ENCODE data around the gene ZNRF3.

- no peak for TF ChIP-seq ZNF274 (IDR thresholded peaks at IDR 0.05; ENCODE audit: low read depth, low read length)
- TF ChIP-seq YY1 (IDR thresholded peaks at IDR 0.05; ENCODE audit: insufficient read depth, insufficient read length) = no peak
These were observed 59.6 kb downstream of the ZNRF3 start for GRCh38 chr22:28942801-28943500.

Data from NT2/D1 (cell line).